DMS 273 (cell line): ENCODE data around the gene NLRP12.
A peak's percentile ranks its signal among the peaks of the same experiment; 100 is the strongest.
"Not testable (repeated sequence)": the region's sequence is repeated elsewhere in the genome, so short reads cannot be mapped to it uniquely, and the experiment has no call there.

ENCODE experiments used
- DNase-seq: peaks from one replicate; lab custom pipeline; 2025; ENCODE audit not compliant: unreplicated experiment; lab: John Stamatoyannopoulos, UW

Gene NLRP12, protein sequence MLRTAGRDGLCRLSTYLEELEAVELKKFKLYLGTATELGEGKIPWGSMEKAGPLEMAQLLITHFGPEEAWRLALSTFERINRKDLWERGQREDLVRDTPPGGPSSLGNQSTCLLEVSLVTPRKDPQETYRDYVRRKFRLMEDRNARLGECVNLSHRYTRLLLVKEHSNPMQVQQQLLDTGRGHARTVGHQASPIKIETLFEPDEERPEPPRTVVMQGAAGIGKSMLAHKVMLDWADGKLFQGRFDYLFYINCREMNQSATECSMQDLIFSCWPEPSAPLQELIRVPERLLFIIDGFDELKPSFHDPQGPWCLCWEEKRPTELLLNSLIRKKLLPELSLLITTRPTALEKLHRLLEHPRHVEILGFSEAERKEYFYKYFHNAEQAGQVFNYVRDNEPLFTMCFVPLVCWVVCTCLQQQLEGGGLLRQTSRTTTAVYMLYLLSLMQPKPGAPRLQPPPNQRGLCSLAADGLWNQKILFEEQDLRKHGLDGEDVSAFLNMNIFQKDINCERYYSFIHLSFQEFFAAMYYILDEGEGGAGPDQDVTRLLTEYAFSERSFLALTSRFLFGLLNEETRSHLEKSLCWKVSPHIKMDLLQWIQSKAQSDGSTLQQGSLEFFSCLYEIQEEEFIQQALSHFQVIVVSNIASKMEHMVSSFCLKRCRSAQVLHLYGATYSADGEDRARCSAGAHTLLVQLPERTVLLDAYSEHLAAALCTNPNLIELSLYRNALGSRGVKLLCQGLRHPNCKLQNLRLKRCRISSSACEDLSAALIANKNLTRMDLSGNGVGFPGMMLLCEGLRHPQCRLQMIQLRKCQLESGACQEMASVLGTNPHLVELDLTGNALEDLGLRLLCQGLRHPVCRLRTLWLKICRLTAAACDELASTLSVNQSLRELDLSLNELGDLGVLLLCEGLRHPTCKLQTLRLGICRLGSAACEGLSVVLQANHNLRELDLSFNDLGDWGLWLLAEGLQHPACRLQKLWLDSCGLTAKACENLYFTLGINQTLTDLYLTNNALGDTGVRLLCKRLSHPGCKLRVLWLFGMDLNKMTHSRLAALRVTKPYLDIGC

DNA sequence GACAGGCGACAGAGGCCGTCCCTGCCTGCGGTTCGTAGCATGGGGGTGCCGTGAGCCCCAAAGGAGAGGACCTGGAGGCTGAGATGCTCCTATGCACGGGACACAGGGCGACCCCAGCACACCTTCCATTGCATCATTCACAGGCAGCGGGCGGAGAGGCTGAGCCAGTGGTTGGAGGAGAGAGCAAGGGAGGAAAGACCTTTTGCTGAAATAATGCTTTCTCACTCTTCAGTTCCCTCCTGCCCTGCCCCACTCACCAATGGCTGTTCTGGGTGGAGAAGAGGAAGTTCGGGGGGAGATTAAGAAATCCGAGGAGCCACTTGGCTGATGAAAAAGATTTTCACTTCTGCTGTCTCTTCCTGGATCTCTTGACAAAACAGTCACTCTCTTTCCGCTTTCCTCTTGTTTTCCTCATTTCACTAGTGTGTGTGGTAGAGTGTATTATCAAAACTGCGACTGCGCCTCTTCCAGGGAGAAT lies at the start of gene NLRP12:
Gene NLRP12 (minus strand): TSS at position 181 of the 478 bp plus-strand sequence. CDS start 140 bp downstream, at position 41.
- no peak for DNase-seq

DNA sequence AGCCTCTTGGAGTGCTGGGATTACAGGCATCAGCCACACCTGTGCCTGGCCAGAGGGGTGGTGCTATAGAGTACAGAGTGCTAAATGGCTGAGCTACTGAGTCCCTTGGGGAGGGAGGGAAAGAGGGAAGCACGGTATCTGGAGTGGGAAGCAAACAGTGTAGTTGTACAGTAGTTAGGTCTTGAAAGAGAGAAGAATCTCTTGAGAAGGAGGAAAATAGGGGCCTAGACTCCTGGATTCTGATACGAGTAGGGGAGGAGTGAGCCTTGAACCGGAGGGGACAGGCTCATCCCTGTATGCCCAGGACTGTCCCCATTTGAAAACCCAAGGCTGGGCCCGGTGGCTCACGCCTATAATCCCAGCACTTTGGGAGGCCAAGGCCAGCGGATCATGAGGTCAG lies 48.6 kb upstream of the NLRP12 start:
- DNase-seq = no peak

DNA sequence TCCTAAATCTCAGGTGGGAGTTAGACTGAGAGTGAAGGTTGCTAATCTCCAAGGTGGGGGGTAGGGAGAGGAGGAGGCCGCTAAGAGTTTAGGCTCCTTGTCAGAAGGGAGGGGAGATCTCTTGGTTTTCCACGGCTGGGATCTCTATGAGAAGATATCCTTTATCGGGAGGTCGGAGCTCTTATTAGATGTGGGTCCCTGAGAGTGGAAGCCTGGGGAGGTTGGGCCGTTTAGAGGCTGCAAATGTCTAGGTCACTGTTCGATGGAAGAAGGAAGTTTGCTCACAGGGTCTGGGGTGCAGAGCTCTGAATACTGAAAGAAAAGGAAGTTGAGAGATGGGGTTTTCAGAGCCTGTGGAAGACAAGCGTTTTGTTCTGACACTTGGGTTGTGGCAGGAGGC lies 47.3 kb upstream of the NLRP12 start:
- DNase-seq = no peak

DNA sequence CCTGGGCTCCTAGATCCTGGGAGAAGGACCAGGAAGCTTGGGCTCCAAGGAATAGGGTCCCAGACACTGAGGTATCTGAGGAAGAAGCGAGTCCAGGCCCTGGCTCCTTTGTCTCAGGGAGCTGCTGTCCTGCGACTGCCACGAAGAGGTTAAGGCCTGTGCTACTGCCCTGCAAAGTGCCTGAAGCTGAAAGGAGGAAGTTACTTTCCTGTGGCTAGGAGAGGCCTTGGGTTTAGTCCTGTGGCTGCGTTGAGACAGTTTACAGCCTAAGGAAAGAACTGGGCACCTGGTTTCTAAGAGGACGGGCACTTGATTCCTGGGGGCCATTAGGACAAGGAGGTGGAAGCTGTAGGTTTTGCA lies 46.4 kb upstream of the NLRP12 start:
- no peak for DNase-seq

DNA sequence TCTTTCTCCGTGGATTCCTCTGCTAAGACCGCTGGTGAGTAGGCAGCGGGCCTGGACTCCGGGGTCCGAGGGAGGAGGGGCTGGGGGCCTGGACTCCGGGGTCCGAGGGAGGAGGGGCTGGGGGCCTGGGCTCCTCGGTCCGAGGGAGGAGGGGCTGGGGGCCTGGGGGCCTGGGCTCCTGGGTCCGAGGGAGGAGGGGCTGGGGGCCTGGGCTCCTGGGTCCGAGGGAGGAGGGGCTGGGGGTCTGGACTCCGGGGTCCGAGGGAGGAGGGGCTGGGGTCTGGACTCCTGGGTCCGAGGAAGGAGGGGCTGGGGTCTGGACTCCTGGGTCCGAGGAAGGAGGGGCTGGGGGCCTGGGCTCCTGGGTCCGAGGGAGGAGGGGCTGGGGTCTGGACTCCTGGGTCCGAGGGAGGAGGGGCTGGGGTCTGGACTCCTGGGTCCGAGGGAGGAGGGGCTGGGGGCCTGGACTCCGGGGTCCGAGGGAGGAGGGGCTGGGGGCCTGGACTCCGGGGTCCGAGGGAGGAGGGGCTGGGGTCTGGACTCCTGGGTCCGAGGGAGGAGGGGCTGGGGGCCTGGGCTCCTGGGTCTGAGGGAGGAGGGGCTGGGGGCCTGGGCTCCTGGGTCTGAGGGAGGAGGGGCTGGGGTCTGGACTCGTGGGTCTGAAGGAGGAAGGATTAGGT lies 45.8 kb upstream of the NLRP12 start:
- DNase-seq = not testable (repeated sequence)

DNA sequence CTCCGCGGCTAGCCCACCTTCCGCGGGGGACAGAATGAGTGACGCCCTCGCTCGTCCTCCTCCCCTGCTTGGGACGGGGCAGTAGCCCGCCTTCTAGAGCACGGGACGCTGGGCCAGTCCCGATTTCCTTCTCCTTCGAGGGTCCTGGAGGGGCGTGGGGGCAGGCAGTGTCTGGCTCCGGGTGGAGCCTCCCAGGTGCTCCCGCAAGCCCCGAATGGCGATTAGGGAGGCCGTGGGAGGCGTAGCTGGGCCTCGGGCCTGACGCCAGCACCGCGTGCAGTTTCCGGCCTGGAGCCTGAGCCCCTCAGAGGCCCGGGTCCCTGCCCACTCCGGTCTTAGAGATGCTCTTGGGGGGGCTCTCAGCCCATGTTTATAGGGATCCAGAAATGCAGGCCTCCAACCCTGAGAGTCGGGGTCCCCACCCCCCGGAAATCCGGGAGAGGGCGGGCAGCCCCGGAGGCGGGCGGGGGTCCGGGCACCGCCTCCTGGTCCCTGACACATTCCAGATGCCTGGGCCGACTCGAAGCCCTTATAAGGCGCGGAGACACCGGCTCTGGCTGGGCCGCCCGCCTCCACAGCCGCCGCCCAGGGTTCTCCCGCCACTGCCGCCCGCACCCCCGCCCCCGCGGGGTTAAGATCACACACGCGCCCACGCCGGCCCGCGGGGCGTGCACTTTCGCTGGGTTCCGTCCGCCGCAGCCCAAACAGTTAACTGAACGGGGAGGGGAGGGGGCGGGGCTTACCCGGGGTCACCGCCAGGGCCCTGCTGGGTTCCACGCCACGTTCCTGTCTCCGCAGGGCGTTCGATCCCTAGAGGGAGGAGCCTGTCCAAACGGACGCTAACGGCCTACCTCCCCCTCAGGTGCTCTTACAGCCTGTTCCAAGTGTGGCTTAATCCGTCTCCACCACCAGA lies 45.0 kb upstream of the NLRP12 start:
- DNase-seq = peak; percentile 59

DNA sequence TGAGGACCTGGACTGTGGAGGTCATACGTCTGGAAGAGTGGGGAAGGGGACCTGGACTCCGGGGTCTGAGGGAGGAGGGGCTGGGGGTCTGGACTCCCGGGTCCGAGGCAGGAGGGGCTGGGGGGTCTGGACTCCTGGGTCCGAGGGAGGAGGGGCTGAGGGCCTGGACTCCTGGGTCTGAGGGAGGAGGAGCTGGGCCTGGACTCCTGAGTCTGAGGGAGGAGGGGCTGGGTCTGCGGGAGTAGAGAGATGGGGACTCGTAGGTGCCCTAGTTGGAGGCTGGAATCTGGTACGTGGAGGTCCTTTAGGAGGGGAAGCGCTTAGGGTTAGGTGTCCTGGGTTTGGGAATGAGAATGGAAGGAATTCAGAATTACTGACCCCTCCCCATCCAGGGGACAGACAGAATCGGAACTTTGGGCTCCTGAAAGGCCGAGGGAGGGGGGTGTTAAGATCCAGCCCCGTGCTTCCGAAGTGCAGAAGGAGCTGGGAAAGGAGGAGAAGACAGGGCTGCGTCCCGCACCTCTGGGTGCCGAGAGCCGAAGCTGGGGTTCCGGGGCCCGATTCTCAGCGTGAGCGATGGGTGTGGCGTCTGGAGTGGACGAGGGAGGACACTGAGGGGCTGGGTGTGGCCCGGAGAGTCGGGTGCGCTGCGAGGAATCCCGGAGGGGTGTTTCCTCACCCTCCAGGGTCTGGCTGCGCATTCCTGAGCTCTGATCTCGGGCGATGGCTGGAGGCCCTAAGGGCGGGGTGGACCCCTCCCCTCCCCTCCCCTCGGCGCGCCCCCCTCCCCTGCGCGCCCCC lies 44.2 kb upstream of the NLRP12 start:
- DNase-seq = no peak

DNA sequence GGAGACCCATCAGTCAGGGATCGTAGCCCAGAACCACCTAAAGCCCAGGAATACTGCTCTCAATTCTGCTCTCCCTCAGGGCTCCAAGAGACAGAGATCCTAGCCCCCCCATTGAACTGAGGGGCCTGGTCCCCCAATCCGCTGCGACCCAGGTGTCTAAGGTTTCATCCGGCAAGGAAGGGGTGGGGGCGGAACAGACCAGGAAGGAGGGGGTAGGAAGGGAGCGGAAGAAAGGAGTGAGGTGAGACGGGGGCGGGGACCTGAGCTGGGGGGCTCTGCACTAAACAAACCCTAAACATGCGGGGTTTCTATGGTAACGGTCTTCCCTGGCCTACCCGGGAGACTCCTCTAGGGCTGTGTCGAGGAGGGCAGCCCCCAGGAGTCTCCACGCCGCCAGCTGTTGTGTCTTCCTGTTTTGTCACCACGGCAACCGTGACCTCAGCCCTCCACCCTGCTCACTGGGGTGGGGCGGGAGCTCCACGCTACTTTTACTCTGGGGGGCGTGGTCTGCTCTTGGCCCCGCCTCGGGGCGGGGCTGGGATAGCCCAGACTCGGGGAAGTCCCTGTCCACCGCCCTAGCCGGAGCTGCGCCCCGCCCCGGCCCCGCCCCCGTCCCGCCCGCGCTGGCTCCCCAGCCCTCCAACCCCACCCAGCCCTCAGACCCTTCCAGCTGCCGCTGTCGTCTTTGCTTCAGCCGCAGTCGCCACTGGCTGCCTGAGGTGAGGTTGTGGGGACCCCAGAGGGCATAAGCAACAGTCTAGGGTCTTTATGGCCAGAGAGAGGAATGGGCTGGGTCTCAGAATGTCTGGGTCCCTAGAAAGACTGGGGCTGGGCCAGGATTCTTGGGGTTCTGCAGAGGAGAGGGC lies 43.3 kb upstream of the NLRP12 start, which contains the start of gene MYADM:
Gene MYADM (plus strand): TSS at position 659 of the 866 bp plus-strand sequence. CDS start 5,647 bp downstream, outside the sequence.
- peak; percentile 88 for DNase-seq

DNA sequence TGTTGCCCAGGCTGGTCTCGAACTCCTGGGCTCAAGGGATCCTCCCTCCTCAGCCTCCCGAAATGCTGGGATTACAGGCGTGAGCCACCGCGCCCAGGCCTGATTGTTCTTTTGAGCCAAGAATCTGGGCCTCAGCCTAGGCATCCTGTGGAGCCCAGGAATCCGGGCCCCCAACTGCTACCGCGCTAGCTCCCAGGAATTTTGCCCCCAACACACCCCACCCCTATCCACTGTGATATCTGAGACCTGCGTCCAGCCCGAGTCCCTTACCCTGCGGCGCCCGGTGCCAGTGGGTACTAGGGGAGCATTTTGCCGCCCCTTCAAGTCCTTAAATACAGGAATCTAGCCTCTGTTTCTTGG lies 42.7 kb upstream of the NLRP12 start:
- no peak for DNase-seq

DNA sequence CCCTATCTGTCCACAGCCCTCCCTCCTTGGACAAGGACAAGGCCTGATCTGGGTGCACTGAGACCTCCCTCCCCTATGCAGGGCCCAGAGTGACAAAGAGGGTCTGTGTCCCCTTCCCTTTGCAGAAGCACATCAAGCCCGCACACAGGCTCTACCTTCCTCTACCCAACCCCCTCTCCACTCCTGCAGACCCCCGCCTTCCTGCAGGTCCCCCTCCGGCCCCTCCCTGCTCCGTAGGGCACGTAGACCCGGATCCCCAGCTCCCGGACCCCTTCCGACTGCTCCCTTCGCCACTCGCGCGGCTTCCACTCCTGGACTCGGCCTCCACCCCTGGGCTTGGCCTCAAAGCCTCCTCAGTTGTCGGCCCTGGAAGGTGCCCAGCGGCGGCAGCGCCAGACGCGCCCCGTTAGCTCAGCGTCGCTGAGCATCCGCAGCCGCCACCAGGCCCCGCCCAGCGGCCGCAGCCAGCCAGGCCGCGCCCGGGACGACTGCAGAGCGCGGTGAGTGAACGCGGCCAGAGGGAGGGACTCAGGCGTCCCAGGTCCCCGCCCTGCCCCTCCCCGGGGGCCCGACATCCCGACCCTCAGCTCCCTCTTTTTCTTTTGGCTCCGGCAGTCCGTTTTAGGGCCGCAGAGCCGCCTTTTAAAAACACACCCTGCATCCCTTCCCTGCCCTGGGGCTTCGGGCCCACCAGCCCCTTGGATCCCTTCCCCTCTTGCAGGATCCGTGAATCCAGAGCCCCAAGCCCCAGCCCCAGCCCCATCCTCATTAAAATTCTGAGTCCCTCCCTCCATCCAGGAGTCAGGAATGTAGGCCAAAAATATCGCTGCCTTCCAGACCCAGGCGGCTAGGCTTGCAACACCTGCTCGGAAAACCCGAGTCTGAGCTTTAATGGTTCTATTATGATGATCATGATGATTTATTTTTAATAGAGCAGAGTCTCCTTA lies 42.1 kb upstream of the NLRP12 start:
- DNase-seq = peak; percentile 46

DNA sequence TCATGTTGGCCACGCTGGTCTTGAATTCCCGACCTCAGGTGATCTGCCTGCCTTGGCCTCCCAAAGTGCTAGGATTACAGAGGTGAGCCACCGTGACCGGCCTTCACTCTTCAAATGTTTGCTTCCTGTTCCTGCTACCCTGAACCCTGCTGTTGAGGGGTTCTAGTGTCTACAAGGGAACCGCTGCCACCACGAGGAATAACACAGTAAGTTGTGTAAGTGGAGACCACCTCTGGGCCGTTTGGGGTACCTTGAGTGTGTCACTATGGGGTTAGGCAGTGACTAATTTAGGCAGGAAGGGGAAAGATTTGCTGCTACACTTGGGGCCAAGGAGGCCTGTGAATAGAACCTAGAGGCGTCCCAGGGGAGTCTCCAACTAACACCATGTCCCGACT lies 41.4 kb upstream of the NLRP12 start:
- DNase-seq = no peak

DNA sequence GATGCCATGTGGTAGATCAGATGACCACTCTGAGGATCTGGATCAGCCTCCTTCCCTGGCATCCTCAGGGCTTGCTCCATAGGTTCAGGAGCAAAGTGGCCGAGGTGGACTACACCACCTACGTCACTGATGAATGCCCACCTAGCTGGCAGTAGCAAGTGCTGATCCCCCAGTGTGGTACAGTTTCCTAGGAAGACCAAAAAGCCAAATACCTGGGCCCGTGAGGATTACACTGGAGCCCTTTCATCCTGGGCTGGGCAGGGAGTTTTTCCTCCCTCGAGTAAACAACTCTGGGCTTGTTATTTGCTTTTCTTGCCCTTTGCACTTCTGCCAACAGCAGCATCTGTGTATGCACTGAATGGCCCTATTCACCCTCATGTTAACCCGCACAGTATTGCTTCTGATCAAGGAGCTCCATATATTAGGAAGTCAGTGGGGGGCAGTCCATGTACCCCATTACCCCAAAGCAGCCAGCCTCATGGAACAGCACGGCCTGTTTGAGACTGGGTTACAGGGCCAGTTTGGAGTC lies 40.3 kb upstream of the NLRP12 start:
- DNase-seq = no peak

DNA sequence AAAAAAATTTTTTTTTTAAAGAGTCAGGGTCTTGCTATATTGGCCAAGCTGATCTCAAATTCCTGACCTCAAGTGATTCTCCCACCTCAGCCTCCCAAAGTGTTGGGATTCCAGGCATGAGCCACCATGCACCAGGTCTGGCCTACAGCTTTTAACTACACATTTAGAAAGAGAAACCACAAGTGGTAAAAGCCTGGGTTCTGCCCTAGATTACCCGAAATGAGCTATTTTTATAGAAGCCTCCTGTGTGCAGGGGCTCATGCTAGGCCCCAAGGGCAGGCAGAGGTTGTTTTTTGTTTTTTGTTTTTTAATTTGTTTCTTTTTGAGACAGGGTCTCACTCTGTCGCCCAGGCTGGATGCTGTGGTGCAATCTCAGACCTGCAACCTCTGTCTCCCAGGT lies 29.6 kb upstream of the NLRP12 start:
- DNase-seq = no peak

DNA sequence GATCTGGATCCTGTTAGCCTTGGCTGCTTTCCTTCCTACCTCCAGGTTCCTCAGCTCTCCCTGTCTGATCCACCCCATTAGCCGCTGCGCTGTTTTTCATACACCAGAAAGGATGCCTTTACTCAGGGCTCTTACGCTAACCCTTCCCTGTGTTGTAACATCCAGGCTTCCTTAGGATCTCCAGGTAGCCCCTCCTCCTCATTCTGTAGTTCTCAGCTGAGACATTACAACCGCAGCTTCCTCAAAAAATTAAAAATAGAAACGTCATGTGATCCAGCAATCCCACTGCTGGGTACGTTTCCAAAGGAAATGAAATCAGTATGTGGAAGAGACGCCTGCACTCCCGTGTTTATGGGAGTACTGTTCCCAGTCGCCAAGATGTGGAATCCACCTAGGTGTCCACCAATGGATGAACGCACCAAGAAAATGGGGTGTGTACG lies 25.1 kb upstream of the NLRP12 start:
- no peak for DNase-seq

DNA sequence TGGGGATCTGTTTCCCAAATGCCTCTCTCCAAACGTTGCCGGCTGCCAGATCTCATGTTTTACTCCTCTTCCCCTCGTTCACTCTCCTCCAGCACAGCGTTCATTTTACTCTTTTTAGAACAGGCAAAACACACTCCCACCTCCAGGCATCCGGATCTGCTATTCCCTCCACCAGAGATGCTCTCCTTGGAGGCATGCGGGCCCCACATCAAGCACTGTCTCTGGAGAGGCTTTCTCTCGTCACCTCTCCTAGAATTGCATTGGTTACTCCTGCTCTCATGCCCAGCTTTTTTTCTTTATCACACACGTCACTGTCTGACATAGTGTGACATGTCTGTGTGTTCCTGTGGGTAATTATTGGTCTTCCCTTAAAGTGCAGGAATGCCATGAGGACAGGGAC lies 23.4 kb upstream of the NLRP12 start:
- DNase-seq = no peak

DNA sequence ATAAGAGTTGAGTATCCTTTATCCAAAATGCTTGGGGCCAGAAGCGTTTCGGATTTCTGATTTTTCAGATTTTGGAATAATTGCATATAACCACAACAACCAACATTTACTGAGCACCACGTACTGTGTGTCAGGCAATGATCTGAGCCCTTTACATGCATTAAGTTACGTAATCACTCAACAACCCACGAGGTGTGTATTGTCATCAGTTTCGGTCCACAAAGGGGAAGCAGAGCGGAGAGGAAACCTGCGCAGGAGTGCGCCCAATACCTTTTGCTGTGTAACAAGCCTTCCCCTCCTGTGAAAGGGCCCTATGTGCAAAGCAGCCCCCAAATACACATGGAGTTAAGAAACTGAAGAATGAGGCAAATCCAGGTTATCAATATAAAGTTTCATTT lies 20.7 kb upstream of the NLRP12 start:
- DNase-seq = no peak

DNA sequence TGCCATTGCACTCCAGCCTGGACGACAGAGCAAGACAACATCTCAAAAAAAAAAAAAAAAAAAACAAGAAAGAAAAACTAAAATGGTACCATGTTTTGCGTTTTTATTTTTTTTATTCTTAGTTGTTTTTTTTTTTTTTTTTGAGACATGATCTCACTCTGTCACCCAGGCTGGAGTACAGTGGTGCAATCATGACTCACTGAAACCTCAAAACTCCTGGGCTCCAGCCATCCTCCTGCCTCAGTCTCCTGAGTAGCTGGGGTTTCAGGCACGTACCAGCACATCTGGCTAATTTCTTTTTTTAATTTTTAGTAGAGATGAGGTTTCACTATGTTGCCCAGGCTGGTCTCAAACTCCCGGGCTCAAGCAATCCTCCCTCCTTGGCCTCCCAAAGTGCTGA lies 16.8 kb upstream of the NLRP12 start:
- DNase-seq = not testable (repeated sequence)
